HG03196 (cell line): ENCODE data around the gene DNAJC6.
"Not testable (repeated sequence)": the region's sequence is repeated elsewhere in the genome, so short reads cannot be mapped to it uniquely, and the experiment has no call there.

ENCODE experiments used
- ATAC-seq: cut with Tn5 transposase; IDR thresholded peaks from one replicate; pipeline ENCODE4 v1.9.1; 2021; ENCODE audit not compliant: unreplicated experiment

Gene DNAJC6

DNA sequence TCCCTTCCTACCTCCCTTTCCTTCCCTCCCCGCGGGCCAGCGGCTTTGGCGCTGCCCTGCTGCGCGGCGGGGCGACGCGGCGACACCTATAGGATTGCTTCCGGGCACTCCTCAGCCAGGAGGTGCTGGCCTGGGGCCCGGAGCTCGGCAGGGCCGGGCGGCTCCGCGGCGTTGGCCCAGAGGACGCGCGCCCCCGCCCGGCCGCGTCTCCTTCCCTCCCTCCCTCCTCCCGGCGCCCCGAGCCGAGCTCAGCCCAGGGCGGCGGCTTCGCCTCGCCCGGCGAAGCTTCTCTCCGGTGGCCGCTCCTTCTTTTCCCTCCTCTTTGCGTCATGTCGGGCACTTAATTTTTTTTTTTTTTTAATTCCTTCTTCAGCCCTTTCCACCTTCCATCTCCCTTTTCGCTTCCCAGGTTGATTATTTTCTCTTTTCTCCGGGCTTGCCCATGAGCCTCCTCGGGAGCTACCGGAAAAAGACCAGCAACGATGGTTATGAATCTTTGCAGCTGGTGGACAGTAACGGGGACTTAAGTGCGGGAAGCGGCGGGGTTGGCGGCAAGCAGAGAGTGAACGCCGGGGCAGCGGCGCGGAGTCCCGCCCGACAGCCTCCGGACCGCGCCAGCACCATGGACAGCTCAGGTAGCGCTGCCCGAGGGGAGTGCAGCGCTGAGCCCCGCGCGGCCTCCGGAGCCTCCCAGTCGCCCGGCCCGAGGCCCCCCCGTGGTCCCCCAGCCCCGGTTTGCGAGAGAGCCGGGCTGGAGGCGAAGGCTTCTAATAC, at the start of gene DNAJC6:
TSS of gene DNAJC6 (plus strand) at position 240 of the 774 bp plus-strand sequence. CDS start at position 443, 203 bp downstream.
- ATAC-seq, result peak; percentile 56

DNA sequence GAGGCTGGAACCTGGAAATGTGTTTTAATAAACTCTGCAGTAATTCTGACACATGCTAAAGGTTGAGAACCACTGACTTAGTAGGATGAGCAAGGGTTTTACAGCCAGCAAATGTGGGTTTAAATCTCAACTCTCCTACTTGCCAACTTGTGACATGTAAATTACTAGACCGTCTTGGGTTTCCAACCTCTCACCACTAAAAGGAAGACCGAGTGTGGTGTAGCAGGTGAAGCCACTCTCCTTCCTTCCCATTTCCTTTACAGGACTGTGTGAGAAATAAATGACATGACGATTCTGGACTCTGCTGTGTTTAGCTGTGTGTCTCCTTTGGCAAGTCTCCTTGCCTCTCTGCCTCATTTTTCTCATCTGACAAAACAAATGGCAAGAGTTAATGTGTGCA, 49.5 kb upstream of the DNAJC6 start:
- no peak for ATAC-seq

- ATAC-seq, result peak; percentile 59
Observed at GRCh38 chr1:65260851-65261473, 48.4 kb upstream of the DNAJC6 start.

DNA sequence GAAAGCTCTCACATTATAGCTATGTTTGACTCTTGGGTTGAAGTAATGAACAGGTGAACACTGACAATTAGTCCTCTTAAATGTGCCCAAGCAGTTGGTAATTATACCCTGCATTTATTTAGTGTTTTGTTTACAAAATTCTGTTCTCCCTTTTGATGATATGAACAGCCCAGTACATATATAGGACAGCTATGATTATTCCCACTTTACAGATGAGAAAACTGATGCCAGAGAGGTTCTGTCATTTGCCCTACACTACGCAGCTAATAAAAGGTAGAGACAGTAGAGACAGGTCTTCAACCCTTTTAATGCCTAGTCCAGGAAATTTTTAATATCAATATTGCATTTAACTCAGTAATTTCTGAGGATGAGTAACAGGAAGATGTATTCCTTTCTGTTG, 46.1 kb upstream of the DNAJC6 start:
- ATAC-seq, result no peak

GRCh38 chr1:65264197-65264929, 45.0 kb upstream of the DNAJC6 start:
- no peak for ATAC-seq

DNA sequence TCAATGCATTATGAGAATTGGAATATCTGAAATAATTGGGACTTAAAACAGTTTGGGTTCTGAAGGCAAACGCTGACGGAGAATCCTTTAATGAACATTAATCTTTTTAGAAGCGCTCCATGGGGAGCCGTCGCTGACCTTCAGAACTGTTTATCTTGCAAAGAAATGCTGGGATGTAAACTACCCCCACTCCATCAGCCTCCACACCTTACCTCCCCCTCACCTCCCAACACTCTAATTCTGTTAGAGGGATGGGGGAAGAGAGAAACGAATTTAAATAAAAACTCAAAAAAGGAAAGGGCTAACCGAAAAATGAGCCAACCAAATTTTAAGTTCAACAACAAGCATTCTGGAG, 44.1 kb upstream of the DNAJC6 start:
- no peak for ATAC-seq

DNA sequence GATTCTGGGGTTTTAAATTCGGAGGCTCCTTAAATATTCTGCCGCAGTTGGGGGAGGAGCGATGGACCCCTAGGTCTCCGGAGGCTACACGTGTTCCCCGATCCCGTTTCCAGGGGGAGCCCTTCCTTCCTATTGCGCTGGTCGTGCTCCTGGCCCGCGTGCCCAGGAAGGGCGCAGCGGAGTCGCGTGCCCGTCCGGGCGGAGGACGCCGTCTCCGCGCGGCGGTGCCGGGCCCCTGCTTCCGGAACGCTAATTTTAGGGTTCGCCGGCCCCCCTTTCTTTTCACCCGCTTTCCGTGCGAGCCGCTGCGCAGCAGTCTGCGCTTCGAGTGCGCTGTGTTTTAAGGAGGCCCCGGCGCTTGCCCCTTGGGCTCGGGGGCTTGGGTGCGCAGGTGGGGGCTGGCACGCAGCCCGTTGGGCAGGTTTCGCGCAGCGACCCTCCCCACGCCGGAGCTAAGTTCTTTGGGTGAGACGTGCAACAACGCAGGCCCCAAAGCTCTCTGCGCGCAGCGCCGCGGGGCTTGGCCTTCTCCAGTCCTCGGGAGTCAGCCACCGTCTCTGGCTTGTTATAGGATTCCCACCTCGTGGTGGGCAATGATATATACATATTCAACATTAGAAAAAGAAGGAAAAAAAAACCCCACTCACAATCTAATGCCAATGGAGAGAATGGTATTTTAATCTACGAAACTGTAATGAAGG, 43.5 kb upstream of the DNAJC6 start:
- ATAC-seq, result peak; percentile 29

DNA sequence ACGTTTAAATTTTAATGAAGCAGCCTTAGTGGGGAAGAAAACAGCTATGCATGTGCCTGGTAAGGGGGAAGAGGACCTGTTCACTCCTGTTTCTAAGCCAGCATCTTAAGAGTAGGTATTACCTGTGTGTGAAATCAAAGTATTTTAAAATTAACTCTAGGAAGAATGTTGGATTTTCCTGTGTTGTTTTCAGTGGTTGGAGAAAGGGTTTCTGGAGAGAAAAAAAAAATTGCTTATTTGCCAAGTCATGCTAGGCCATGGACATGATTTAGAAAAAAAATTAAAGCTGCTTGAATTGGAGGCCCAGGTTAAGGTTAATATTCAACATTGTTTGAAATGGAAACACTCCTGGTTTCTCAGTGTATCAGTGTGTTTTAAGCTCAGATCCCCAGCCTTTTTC, 42.9 kb upstream of the DNAJC6 start:
- ATAC-seq, result no peak

GRCh38 chr1:65267271-65267670, 42.1 kb upstream of the DNAJC6 start:
- no peak for ATAC-seq

- no peak for ATAC-seq
Observed at GRCh38 chr1:65267683-65268082, 41.7 kb upstream of the DNAJC6 start.

DNA sequence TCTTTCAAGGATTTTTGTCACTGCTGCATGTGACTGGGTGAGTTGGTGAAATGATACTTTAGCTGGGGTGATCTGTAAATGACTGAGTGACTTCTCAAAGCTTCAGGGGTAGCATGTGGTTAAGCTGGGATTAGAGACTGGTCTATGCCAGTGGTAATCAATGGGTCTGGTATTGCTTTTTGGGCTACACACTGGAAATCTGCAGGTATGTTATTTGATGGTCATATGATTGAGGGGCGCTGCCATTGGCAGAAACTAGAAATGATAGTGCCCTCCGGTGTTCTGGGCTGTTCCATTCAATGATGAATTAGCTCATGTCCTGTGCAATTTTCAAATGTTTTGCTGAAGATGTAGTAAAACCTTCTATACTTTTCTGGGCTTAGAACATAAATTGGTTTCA, 39.7 kb upstream of the DNAJC6 start:
- no peak for ATAC-seq

DNA sequence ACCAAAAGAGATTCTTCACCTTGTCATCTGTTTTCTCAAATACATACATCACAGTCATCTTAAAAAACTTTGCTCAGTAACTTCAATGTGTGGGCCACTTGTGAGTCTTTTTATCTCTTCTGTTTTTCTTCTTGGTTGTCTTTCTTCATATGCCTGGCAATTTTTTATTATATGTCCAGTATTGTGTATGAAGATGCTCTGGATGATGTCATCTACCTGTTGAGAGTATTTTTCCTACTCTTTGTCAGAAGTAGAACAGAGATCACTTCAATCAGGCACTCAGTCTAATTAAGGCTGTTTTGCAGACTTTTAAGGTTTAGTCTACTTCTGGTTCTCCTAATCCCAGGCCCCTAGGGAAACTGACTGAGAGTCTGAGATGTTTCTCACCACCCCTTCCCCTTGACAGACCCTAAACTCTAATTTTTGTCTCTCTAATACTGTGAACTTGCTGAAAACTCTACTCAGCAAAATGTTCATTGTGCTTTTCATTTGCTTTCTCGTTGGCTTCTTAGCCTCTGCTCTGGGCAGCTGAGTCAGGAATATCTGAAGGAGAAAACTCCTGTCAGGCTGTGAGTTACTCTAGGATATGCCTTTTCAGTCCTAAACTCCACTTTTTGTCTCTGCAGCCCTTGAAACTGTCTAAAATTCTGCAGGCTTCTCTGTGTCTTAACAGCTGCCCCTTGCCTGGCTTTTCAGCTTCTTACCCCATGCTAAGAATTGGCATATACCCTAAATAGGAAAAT, 33.0 kb upstream of the DNAJC6 start:
- ATAC-seq, result no peak

- no peak for ATAC-seq
Observed at GRCh38 chr1:65277605-65278347, 31.6 kb upstream of the DNAJC6 start.

- ATAC-seq, result no peak
Observed at GRCh38 chr1:65278376-65279069, 30.8 kb upstream of the DNAJC6 start.

DNA sequence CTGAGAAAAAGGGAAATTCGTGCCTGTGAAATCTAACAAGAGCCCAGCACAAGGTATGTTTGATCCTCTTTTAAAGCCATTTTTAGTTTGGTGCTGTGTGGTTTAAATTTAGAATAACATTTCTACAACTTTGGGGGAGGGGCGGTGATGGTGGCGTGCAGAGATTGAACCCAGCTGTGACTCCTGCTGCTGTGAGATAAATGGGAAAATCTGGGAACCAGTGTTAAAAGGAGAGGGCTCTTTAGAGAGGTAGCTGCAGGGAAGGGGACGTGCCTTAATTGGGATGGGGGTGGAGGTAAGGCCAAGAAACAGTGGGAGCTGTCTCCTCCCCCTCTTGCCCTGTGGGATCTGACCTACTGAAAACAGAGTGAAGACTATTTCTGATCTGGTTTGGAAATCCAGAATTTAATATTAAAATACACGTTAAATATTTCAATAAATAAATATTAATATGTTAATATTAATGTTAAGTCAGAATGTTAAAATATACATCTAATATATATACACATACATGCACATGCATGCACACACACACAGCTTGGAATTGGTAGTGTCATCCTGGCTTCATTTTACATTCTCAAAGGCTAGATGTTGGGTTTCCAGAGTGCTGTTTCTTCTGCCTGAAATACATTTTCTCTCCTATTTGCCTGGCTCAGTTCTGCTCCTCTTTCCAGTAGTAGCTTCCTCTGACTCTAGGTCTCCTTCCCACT, 30.1 kb upstream of the DNAJC6 start:
- ATAC-seq, result no peak

- ATAC-seq, result no peak
Observed at GRCh38 chr1:65281846-65282245, 27.5 kb upstream of the DNAJC6 start.

GRCh38 chr1:65284229-65284628, 25.1 kb upstream of the DNAJC6 start:
- ATAC-seq, result no peak

DNA sequence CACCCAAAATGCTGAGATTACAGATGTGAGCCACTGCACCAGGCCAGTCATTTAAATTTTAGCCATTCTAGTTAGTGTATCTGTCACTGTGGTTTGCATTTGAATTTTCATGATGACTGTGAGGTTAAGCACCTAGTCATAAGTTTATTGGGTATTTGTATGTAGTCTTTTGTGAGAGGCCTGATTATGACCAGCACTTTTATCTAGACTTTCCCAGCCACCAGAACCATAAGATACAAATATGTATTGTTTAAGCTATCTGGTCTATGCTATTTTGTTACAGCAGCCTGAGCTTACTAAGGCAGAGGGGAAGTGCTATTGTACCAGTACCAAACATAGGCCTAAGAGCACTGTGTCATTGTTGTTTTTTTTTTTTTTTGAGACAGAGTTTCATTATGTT, 19.9 kb upstream of the DNAJC6 start:
- ATAC-seq, result peak; percentile 78

DNA sequence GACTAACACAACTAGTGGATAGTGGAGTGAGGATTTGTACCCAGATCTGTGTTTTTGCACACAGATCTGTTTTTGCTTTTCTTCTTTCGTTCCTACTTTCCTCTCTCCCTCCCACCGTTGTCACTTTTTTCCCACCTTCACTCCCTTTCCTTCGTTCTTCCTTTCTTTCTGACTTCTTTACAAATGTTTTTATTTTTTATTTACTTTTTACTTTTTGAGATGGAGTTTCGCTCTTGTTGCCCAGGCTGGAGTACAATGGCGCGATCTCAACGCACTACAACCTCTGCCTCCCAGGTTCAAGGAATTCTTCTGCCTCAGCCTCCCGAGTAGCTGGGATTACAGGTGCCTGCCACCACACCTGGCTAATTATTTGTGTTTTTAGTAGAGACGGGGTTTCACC, 17.5 kb upstream of the DNAJC6 start:
- ATAC-seq, result not testable (repeated sequence)
